GM18499 (cell line): ENCODE measurements around the gene ABCG5.

Experiments
- ATAC-seq: cut with Tn5 transposase; IDR thresholded peaks from one replicate; pipeline ENCODE4 v1.9.1; 2021; ENCODE audit warnings: moderate number of reproducible peaks; ENCODE audit not compliant: insufficient read depth, unreplicated experiment

Gene ABCG5

GRCh38 chr2:43764086-43764705, 74.4 kb downstream of the ABCG5 start:
- no peak for ATAC-seq

DNA sequence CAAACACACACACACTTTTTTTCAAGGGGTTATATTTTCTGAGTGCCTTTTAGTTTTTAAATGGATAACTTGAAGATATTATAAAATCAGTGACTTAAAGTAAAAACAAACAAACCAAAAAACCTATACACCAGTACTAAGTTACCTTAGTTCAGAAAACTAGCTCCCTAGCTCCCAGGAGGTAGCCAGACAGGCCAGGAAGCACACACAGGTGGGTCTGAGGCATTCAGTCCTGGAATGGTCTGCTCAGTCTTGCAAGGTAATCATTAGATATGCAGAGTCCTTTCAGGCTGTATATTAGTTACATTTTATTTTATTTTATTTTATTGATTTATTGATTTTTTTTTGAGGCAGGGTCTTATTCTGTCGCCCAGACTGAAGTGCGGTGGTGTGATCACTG, 75.5 kb downstream of the ABCG5 start:
- no peak for ATAC-seq
